ENCODE measurements around the gene NIPA2. TPM values are rescaled to one million over a fixed set of nuclear protein-coding genes. Genes with fewer than 3 reads are reported as not detected.

Gene NIPA2
- total RNA-seq, 4 donors from 2014 or later = 6.5 to 61.2 (median 22.1) TPM

GRCh38 chr15:22880068-22880980 is 41.9 kb downstream of the NIPA2 start:
- DNase-seq = no peak
- no peaks in the 10 kb centered on the region for H3K4me1 ChIP-seq
- H3K9me3 ChIP-seq = no peaks in the 10 kb centered on the region
- H3K4me3 ChIP-seq = no peak overlapping the region
- no peak for TF ChIP-seq POLR2A (IDR thresholded peaks at IDR 0.05)
- no peak for TF ChIP-seq CTCF (IDR thresholded peaks at IDR 0.05)
- H3K27ac ChIP-seq = no peak overlapping the region
- no peaks in the 10 kb centered on the region for H3K27me3 ChIP-seq
- intact Hi-C loops (cut with DNase I; ENCODE audit: low total_unique reads) = no loop called here
- H3K36me3 ChIP-seq = no peaks in the 10 kb centered on the region

DNA sequence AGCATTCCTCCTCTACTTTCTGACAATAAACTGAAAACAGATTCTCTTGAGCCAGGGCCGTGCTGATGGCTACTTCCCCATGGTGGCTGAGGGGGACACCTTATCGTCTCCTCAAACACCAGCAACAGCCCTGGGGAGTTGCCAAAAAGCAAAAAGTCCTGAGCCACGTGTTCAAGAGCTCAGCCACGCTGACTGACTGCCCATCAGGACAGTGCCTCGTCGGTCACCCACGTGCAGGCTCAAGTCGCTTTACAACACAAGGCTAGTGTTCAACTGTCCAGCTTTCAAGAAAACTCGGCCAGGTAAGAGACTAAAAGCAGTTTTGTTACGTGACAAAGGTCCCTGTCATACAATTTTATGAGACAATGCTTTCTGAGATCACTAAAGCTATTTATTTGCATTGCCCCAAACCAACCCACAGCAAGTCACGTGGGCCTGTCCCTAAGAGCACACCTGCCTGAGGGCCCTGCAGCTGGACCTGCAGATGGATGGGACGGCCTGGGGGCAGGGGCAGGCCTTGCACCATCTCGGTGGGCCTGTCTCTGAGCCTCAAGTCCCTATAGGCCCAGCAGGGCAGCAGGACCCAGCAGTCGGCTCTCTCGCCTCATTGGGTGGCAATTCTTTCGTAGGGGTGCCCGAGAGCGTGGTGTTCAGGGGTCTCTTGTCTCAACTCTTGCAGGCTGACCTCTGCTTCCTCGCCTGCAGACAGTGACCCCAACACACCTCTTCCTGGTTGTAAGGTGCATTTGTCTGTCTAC is 42.7 kb downstream of the NIPA2 start:
- no peaks in the 10 kb centered on the region for H3K4me1 ChIP-seq
- TF ChIP-seq POLR2A (IDR thresholded peaks at IDR 0.05) (no peak), CTCF (IDR thresholded peaks at IDR 0.05) (no peak)
- intact Hi-C loops (cut with DNase I; ENCODE audit: low total_unique reads) = no loop called here
- H3K36me3 ChIP-seq = no peaks in the 10 kb centered on the region
- H3K9me3 ChIP-seq = no peaks in the 10 kb centered on the region
- DNase-seq = no peak
- H3K27me3 ChIP-seq = no peaks in the 10 kb centered on the region
- H3K4me3 ChIP-seq = no peak overlapping the region
- H3K27ac ChIP-seq = no peak overlapping the region

DNA sequence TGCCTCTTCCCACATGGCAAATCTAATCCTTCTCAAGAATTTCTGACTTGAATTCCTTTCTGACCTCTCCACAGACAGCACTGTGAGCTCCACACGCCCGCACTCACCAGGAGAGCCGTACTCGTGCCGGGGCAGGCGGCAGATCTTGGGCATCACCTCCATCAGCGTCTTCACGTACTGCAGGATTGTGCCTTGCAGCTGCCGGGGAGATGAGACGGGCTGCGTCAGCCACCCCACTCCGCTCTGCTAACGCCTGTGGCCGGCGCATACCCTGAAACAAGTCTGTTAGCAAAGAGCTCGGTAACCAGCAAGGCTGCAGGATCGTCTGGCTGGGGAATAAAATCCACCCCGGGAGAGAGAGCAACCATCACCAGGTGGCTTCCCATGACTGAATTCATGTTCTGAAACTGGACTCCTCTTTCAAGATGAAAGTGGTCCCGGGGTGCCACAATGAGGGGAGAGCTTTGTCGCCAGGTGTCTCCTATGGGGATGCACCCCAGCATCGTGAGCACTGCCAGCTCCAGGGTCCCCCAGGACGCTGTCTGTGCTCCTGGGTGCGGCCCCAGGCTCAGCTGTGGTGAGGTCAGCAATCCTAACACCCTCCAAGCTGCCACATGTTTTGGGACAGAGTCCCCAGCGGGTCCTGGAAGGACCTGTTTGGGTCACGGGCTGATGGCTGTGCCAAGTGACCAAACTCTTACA is 43.4 kb downstream of the NIPA2 start:
- Histone ChIP-seq H3K27me3 (no peaks in the 10 kb centered on the region), H3K9me3 (no peaks in the 10 kb centered on the region), H3K36me3 (no peaks in the 10 kb centered on the region), H3K4me3 (no peak overlapping the region), H3K27ac (no peak overlapping the region), H3K4me1 (no peaks in the 10 kb centered on the region)
- DNase-seq = no peak
- intact Hi-C loops (cut with DNase I; ENCODE audit: low total_unique reads) = no loop called here
- TF ChIP-seq POLR2A (IDR thresholded peaks at IDR 0.05) (no peak), CTCF (IDR thresholded peaks at IDR 0.05) (no peak)

GRCh38 chr15:22883196-22883595 is 44.7 kb downstream of the NIPA2 start:
- Histone ChIP-seq H3K4me1 (no peaks in the 10 kb centered on the region), H3K4me3 (no peak overlapping the region), H3K27me3 (no peaks in the 10 kb centered on the region), H3K9me3 (no peaks in the 10 kb centered on the region), H3K36me3 (no peaks in the 10 kb centered on the region), H3K27ac (no peak overlapping the region)
- intact Hi-C loops (cut with DNase I; ENCODE audit: low total_unique reads) = no loop called here
- no peak for DNase-seq
- TF ChIP-seq CTCF (IDR thresholded peaks at IDR 0.05) (no peak), POLR2A (IDR thresholded peaks at IDR 0.05) (no peak)

Data from uterus (tissue), 4 donors.